ENCODE data around the gene PRRC2A. TPM values are rescaled to one million over a fixed set of nuclear protein-coding genes. Genes with fewer than 3 reads are reported as not detected.

Gene PRRC2A
- total RNA-seq, 1 donor from 2014 or later = 290 TPM

DNA sequence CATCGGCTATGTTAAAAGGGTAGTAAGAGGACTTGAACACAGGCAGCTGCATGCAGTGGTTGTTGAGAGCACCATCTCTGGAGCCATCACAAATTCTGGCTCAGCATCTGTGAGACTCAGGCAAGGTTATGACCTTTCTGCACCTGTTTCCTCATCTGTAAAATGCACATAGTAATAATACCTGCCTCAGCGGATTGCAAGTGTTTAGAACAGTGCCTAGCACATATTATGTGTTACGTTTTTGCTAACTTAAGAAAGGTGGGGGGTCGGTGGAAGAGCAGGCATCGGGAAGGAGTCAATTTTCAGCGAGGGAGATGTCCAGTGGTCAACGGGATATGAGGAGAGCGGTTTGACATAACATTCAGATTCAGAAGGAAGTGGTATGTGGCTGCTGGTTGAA lies 57.4 kb downstream of the PRRC2A start:
- no peaks in the 10 kb centered on the region for H3K27me3 Mint-ChIP-seq (ENCODE audit: low read depth)
- H3K4me3 Mint-ChIP-seq = no peak overlapping the region
- H3K9me3 Mint-ChIP-seq = no peaks in the 10 kb centered on the region
- H3K4me1 Mint-ChIP-seq = peaks cover 15% of the 10 kb centered on the region
- H3K36me3 Mint-ChIP-seq = peaks cover 3% of the 10 kb centered on the region
- no peak for DNase-seq (ENCODE audit: low spot score in 2 of 2, unreplicated experiment in 2 of 2)
- TF ChIP-seq, protein P1, sequence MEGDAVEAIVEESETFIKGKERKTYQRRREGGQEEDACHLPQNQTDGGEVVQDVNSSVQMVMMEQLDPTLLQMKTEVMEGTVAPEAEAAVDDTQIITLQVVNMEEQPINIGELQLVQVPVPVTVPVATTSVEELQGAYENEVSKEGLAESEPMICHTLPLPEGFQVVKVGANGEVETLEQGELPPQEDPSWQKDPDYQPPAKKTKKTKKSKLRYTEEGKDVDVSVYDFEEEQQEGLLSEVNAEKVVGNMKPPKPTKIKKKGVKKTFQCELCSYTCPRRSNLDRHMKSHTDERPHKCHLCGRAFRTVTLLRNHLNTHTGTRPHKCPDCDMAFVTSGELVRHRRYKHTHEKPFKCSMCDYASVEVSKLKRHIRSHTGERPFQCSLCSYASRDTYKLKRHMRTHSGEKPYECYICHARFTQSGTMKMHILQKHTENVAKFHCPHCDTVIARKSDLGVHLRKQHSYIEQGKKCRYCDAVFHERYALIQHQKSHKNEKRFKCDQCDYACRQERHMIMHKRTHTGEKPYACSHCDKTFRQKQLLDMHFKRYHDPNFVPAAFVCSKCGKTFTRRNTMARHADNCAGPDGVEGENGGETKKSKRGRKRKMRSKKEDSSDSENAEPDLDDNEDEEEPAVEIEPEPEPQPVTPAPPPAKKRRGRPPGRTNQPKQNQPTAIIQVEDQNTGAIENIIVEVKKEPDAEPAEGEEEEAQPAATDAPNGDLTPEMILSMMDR (IDR thresholded peaks at IDR 0.05; ENCODE audit: unreplicated experiment) = no peak
- no peak overlapping the region for H3K27ac Mint-ChIP-seq

DNA sequence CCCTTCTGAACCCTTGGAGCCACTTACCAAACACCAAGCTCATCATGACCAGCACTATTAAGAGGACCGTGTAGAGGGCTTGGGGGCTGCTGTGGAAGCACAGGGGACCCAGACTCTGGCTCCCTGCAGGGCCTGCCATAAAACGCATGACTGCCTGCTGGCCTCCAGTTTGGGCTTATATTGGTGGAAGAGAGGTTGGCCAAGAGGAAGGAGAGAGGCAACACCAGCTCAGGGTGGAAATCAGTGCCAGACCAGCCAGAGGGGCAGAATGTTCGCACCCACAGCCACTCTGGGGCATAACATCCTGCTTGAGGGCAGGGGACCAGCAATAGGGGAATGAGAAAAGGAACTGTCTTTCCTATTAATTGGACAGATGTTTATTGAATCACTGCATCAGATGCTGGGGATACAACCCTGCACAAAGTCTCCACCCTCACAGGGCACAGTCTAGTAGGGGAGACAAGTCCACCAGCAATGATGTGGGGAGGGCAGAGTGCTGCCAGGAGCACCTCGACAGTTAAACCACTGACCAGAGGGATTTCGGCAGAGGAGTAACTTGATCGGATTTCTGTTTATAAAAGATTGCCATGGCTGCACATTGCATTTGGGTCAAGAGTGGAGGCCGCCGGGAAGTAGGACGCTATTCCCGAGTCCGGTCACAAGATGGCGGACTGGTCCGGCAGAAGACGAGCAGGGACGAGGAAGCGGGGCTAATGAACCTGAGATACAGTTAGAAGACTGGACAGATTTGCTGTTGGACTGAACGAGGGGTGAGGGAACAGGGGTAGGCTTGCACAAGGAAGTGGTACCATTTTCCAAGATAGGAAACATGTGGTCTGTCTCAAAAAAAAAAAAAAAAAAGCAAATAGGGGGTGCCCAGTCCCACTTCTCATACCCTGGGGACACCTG lies 60.0 kb downstream of the PRRC2A start, which contains the start of gene LY6G5C:
Gene LY6G5C (minus strand): TSS at position 842 of the 909 bp plus-strand sequence. CDS start 694 bp downstream, at position 148.
- peak; percentile 62 to 75 for DNase-seq (ENCODE audit: low spot score in 2 of 2, unreplicated experiment in 2 of 2)
- Mint-ChIP-seq H3K27me3 (ENCODE audit: low read depth) (no peaks in the 10 kb centered on the region), H3K27ac (peak within 1 kb of the TSS; percentile 75), H3K4me1 (peaks cover 22% of the 10 kb centered on the region), H3K9me3 (no peaks in the 10 kb centered on the region), H3K36me3 (peaks cover under 1% of the 10 kb centered on the region), H3K4me3 (peak within 1 kb of the TSS; percentile 80)
- TF ChIP-seq, protein P1 (IDR thresholded peaks at IDR 0.05; ENCODE audit: unreplicated experiment) = no peak

DNA sequence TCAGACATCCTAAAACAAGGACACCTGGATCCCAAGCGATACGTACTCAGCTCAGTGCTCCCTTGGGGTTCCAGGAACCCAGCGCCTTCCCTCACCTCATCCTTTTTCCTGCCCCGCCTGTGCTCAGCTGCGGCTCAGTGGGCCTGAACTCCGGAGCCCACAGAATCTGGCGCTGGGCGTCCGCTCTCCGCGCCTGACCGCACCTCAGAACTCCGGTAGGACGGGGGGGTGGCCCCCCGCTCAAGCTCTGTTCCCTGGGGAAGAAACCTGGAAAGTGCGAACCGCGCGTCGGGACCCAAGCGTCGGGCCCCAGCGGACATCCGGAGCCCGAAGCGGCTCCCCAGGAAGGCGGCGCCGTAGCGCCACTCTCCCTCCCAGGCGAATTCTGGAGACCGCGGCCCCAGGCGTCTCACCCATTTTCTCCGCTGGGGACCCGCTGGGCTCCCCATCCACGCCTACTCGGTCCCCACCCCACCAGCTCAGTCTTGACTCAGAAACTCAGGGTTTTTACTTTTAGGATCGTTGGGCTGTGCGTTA lies 60.7 kb downstream of the PRRC2A start:
- Mint-ChIP-seq H3K36me3 (peaks cover 6% of the 10 kb centered on the region), H3K27me3 (ENCODE audit: low read depth) (no peaks in the 10 kb centered on the region), H3K4me1 (peaks cover 22% of the 10 kb centered on the region), H3K27ac (peak overlapping the region; percentile 75), H3K4me3 (peak overlapping the region; percentile 80), H3K9me3 (no peaks in the 10 kb centered on the region)
- peak in 1 of 2 experiments; percentile 54 for DNase-seq (ENCODE audit: low spot score in 2 of 2, unreplicated experiment in 2 of 2)
- TF ChIP-seq, protein P1 (IDR thresholded peaks at IDR 0.05; ENCODE audit: unreplicated experiment) = no peak

DNA sequence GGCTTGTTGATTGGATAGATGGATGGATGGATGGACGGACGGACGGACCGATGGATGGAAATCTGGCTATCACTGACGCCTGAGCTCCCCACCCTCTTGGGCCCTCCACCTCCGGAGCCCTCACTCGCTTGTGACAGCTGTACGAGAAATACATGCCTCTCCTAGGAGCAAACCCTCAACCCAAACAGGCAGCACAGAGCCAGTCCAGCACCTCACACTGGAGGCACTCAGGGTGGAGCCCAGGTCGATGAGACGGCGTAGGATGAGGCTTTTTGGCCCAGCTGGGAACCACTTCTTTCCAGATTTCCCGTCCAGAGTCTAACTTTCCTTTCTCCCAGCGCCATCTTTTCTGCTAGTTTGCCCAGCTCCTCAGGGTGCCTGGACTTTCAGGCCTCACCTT lies 63.1 kb downstream of the PRRC2A start:
- peaks cover 19% of the 10 kb centered on the region for H3K36me3 Mint-ChIP-seq
- no peaks in the 10 kb centered on the region for H3K27me3 Mint-ChIP-seq (ENCODE audit: low read depth)
- no peaks in the 10 kb centered on the region for H3K9me3 Mint-ChIP-seq
- H3K4me1 Mint-ChIP-seq = peaks cover 22% of the 10 kb centered on the region
- peak overlapping the region; percentile 80 for H3K4me3 Mint-ChIP-seq
- TF ChIP-seq, protein P1 (IDR thresholded peaks at IDR 0.05; ENCODE audit: unreplicated experiment) = no peak
- DNase-seq (ENCODE audit: low spot score in 2 of 2, unreplicated experiment in 2 of 2) = no peak
- H3K27ac Mint-ChIP-seq = peak overlapping the region; percentile 68

DNA sequence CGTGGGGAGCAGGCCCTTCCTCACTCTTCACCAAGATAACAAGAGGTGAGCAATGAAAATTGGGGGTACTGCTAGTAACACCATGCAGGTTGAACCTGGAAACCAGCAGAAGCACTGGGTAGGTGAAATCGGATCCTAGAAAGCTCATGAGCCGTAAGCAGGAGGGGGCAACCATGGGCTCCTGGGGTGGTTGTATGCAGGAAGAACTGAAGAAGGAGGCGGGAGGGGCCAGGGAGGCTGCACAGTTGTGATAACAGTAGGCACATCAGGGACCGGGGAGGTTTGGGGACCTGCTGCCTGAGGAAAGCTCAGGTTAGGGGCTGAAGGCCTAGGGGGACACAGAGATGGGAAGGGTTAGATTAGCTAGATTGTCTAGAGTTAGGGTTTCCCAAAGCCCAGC lies 66.0 kb downstream of the PRRC2A start:
- peaks cover 16% of the 10 kb centered on the region for H3K4me1 Mint-ChIP-seq
- no peak for DNase-seq (ENCODE audit: low spot score in 2 of 2, unreplicated experiment in 2 of 2)
- no peaks in the 10 kb centered on the region for H3K9me3 Mint-ChIP-seq
- TF ChIP-seq, protein P1 (IDR thresholded peaks at IDR 0.05; ENCODE audit: unreplicated experiment) = no peak
- H3K27ac Mint-ChIP-seq = no peak overlapping the region
- H3K27me3 Mint-ChIP-seq (ENCODE audit: low read depth) = no peaks in the 10 kb centered on the region
- no peak overlapping the region for H3K4me3 Mint-ChIP-seq
- peaks cover 26% of the 10 kb centered on the region for H3K36me3 Mint-ChIP-seq
